HuH-7.5 (cell line): Measurements from ENCODE around the gene MIAT.

Experiments
- DNase-seq: peaks from one replicate; pipeline ENCODE4 v3.0.0; 2011; ENCODE audit warnings: low spot score

MIAT gene

GRCh38 chr22:26669060-26669481, 11.7 kb downstream of the MIAT start:
- DNase-seq: no peak

- no peak for DNase-seq
Measured at GRCh38 chr22:26670459-26670858, 13.1 kb downstream of the MIAT start.

- DNase-seq: no peak
Measured at GRCh38 chr22:26671317-26672059, 14.1 kb downstream of the MIAT start.

GRCh38 chr22:26672060-26672471, 14.7 kb downstream of the MIAT start:
- no peak for DNase-seq

- DNase-seq: peak; percentile 58
Measured at GRCh38 chr22:26672590-26673468, 15.4 kb downstream of the MIAT start.

- DNase-seq: no peak
Measured at GRCh38 chr22:26673486-26673885, 16.1 kb downstream of the MIAT start.

GRCh38 chr22:26674211-26675190, 17.1 kb downstream of the MIAT start:
- DNase-seq: no peak

- no peak for DNase-seq
Measured at GRCh38 chr22:26675687-26676268, 18.4 kb downstream of the MIAT start.

GRCh38 chr22:26677217-26677616, 19.8 kb downstream of the MIAT start:
- DNase-seq: no peak

GRCh38 chr22:26679003-26679629, 21.7 kb downstream of the MIAT start:
- DNase-seq: peak; percentile 57

- no peak for DNase-seq
Measured at GRCh38 chr22:26680485-26680884, 23.1 kb downstream of the MIAT start.

GRCh38 chr22:26681395-26681821, 24.0 kb downstream of the MIAT start:
- no peak for DNase-seq

- no peak for DNase-seq
Measured at GRCh38 chr22:26684168-26684567, 26.8 kb downstream of the MIAT start.

GRCh38 chr22:26685601-26686000, 28.2 kb downstream of the MIAT start:
- no peak for DNase-seq

- DNase-seq: no peak
Measured at GRCh38 chr22:26687439-26687838, 30.1 kb downstream of the MIAT start.

- DNase-seq: no peak
Measured at GRCh38 chr22:26689513-26690301, 32.3 kb downstream of the MIAT start.

GRCh38 chr22:26690654-26691376, 33.4 kb downstream of the MIAT start:
- no peak for DNase-seq

- no peak for DNase-seq
Measured at GRCh38 chr22:26691377-26691716, 34.0 kb downstream of the MIAT start.

- DNase-seq: no peak
Measured at GRCh38 chr22:26692215-26692614, 34.8 kb downstream of the MIAT start.

GRCh38 chr22:26697151-26697550, 39.8 kb downstream of the MIAT start:
- no peak for DNase-seq
